Neuron (in vitro differentiated cells): ENCODE data around the gene ATP10A.

ENCODE experiments used
- H2AFZ ChIP-seq: one replicate; pipeline ENCODE4 v1.6.1; 2013; ENCODE audit warnings: low read depth, mild to moderate bottlenecking, inconsistent platforms, low read length, moderate library complexity
- H3K27me3 ChIP-seq: one replicate; pipeline ENCODE4 v1.6.1; 2013; ENCODE audit warnings: low read length; ENCODE audit not compliant: insufficient read depth
- H3K36me3 ChIP-seq: one replicate; pipeline ENCODE4 v1.6.1; 2013; ENCODE audit warnings: low read length; ENCODE audit not compliant: insufficient read depth
- H3K4me1 ChIP-seq: one replicate; pipeline ENCODE4 v1.6.1; 2013; ENCODE audit warnings: low read length; ENCODE audit not compliant: insufficient read depth
- H3K4me3 ChIP-seq: 2 replicates; pipeline ENCODE4 v1.5.1; 2013; ENCODE audit warnings: mild to moderate bottlenecking, low read length, moderate library complexity
- H3K9me3 ChIP-seq: one replicate; pipeline ENCODE4 v1.6.1; 2013; ENCODE audit warnings: low read length

The ATP10A gene

DNA sequence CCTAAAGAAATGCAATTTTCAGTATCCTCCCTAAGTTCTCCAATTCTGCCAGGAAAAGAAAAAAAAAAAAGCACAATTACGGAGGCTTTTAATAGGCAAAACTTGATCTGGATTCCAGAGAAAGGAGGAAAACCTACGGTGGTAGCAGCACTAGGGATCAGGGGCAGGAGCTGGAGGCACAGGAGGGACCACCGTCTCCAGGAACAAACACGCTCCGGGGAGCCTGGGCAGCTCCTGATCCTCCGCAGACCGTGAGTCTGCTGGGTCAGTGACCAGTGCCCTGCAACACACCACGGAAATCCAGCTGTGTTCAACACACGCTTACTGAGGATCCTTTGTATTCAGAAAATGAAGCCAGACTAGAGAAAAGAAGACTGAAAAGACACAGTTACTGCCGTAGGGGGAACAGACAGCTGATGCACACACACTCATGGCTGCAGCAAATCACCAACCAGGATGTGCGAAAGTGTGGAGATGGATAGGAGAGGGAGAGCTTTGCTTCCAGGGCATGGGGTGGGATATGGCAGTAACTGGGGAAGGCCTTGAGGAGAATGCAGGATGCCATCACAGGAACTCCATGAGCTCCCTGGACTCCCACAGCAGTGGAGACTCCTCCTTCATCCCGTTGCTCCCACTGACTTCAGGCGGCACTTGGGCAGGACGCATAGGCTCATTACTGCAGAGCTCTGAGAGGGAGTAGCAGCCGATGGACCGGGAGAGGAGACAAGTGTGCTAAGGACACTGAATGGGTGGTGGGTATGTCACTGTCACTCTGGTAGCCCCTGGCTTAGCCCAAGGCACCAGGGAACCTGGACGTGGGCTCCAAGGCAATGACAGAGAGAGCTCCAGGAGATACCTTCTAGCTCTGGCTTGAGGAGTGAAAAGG lies 167.0 kb downstream of the ATP10A start:
- no peaks in the 10 kb centered on the region for H3K27me3 ChIP-seq
- no peak overlapping the region for H2AFZ ChIP-seq
- no peaks in the 10 kb centered on the region for H3K36me3 ChIP-seq
- H3K9me3 ChIP-seq, result no peaks in the 10 kb centered on the region
- H3K4me3 ChIP-seq, result no peak overlapping the region
- peaks cover 12% of the 10 kb centered on the region for H3K4me1 ChIP-seq

DNA sequence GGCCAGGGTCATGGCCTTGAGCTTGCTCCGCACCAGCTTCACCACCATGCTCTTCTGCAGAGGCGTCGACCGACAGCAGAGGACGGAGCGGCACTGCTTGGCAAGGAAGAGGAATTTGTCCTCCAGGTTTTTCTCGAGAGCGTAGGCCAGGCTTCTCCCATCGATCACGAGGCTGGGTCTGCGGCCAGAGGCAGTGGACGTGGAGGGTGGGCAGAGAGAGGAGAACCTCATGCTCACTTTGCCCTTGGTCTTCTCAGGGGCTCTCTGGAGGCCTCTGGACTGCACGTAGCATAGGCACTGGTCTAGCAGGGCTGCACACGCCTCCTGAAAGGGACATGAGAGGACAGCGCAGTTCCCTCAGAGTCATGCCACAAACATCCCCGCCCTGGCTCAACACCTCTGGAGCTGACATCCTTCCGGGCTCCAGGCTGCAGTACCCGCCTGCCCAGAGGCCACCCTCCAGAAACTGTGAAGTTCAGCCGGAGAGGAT lies 168.3 kb downstream of the ATP10A start:
- H3K4me1 ChIP-seq, result peaks cover 12% of the 10 kb centered on the region
- no peaks in the 10 kb centered on the region for H3K36me3 ChIP-seq
- H3K9me3 ChIP-seq, result no peaks in the 10 kb centered on the region
- H3K4me3 ChIP-seq, result no peak overlapping the region
- no peak overlapping the region for H2AFZ ChIP-seq
- no peaks in the 10 kb centered on the region for H3K27me3 ChIP-seq

DNA sequence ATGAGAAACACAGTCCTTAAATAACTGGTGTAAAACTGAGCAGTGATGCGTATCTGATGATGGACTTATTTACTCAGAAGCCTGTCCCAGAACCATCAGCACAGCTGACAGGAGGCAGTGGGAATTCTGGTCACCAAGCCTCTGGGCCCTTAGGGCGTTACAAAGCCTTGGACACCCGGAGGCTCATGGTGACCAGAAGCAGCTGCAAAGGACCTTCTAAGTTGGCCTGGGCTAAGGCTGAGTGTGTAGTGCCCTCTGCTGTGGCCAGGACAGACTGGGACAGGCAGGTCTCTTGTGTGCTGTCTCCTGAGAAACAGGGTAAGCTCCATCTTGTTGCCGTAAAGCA lies 168.9 kb downstream of the ATP10A start:
- peaks cover 12% of the 10 kb centered on the region for H3K4me1 ChIP-seq
- no peaks in the 10 kb centered on the region for H3K36me3 ChIP-seq
- H3K27me3 ChIP-seq, result no peaks in the 10 kb centered on the region
- no peak overlapping the region for H2AFZ ChIP-seq
- H3K9me3 ChIP-seq, result no peaks in the 10 kb centered on the region
- no peak overlapping the region for H3K4me3 ChIP-seq

DNA sequence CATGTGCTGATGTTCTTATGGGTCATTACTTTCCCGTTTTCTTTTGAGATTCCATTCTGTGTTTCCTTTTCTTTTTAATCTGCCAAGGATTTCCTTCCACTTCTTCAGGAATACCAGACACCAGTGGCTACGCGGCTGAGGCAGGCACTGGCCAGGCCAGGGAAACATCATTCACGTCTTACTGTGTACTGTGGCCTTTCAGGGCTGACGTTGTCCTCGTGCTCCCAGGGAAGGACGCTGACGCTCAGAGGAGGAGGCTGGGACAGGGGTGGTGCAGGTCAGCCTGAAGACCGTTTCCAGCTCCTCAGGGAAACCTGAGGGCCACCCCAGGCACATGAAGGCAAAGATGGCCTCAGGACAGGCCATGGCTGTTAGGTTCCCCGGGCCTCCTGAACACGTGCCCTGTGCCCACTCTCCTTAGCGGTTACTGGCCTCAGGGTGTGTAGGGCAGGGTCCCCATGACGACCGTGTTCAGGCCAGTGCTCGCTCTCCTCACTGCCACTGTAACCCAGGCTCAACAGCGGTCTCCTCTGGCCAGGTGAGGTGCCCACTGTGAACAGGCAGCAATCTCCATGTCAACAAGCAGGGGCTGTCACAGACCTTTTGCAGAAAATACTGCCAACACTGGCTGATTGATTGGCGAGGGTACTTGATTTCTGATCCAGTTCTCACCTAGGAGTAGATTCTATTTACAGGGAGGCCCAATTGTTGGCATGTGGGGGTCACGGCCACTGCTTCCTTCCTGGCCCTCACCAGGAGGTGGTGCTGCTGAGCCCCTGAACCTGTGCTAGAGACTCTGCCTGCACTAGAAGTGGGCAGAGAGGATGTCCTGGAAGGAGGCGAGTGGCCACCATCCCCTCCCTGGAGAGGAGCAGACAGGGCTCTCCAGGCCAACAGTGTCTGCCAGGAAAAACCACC lies 169.5 kb downstream of the ATP10A start:
- no peaks in the 10 kb centered on the region for H3K27me3 ChIP-seq
- no peak overlapping the region for H3K4me3 ChIP-seq
- no peak overlapping the region for H2AFZ ChIP-seq
- H3K9me3 ChIP-seq, result no peaks in the 10 kb centered on the region
- peaks cover 12% of the 10 kb centered on the region for H3K4me1 ChIP-seq
- no peaks in the 10 kb centered on the region for H3K36me3 ChIP-seq

DNA sequence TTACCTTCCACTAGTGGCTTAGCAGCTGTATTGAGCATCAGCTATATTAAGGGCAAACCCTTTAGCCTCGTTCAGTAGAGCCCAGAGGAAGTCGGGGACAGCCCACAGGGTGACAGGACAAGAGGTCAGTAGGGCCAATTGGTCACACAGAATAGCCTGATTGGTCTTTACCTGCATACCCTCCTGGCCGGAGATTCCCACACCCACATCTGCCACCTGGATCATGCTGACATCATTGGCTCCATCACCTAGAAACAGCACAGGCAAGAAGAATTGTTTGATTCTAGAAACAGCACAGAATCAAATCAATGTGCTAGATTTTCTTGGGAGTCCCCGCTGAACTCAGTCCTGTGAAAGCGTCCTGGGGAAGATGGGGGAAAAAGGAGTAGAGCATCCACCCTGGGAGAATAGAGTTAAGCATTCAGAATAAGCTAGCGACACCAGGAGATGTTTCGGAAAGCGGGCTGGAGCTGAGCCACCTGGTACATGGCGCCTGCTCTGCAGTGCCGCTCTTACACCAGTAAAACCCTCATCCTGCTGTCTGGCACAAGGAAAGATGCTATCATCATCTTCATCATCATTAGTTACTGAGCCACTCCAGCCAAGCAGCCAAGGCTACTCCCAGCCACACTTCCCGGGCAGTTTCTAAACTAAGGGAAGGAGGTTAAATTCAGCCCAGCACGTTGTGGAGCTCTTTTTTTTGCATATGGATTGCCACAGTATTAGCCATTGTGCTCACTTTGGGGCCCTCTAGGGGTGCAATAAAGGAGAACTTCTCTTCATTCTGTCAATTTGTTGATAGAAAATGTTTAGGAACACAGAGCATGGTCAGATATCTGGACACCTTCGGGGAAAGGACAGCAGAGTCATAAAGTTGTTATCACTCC lies 171.3 kb downstream of the ATP10A start:
- Histone ChIP-seq H3K4me1 (peaks cover 12% of the 10 kb centered on the region), H3K36me3 (no peaks in the 10 kb centered on the region), H3K9me3 (no peaks in the 10 kb centered on the region), H2AFZ (no peak overlapping the region), H3K4me3 (no peak overlapping the region), H3K27me3 (no peaks in the 10 kb centered on the region)

DNA sequence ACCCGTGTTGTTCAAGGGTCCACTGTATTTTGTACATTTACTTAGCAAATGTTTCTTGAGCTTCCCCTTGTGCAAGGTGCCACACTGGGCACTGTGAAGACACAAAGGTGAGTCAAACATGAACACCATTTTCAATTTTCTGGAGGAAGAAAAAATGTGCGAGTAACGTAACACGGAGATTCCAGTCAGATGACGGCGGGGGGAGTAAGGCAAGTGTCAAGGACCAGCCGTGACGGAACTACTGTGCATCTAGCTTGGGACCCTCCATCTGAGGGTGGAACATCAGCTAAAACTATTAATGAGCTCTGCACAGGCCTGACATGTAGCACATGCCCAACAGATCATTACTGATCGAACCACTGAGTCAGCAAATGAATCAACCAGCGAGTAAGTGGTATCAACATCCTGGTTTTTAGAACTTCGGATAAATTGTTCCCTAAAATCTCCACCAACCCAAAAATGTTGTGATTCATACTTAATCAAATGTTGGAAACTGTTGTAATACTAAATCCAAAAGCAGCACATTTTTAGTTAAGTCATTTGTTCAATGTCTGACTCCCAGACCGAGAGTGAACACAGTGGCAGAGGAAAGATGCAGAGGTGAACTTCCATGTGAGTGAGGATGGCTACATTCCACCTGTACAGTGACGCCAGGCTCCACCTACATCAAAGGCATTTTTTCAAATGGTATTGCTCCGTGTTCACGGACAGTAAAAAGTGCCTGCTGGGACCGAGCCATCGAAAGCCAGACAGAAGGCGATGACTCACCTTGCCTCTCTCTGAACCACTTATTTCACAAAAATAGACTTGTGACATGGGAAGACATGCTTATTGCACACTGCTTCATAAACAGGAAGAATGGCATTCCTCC lies 172.2 kb downstream of the ATP10A start:
- no peaks in the 10 kb centered on the region for H3K9me3 ChIP-seq
- peaks cover 7% of the 10 kb centered on the region for H3K4me1 ChIP-seq
- no peaks in the 10 kb centered on the region for H3K27me3 ChIP-seq
- no peak overlapping the region for H2AFZ ChIP-seq
- no peaks in the 10 kb centered on the region for H3K36me3 ChIP-seq
- no peak overlapping the region for H3K4me3 ChIP-seq

DNA sequence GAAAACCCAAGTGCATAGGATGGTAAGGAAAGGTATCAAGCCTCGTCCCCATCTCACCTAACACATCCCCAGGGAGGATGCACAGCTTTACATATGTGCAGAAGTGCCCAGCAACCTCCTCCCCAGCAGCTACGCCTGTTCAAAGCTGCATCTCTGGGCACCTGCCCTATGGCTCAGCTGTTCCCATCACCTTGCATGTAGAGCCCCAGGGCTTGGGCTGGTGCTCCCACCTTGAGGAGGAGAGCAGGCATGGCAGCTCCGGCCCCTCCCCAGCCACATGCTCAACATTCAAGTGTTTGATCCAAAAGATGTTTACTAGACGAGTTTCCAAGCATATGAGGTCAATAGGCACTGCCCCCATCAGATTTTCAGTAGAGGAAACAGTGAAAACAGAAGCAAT lies 173.5 kb downstream of the ATP10A start:
- Histone ChIP-seq H3K9me3 (no peaks in the 10 kb centered on the region), H3K36me3 (no peaks in the 10 kb centered on the region), H3K27me3 (no peaks in the 10 kb centered on the region), H3K4me3 (no peak overlapping the region), H2AFZ (no peak overlapping the region), H3K4me1 (peaks cover 15% of the 10 kb centered on the region)

DNA sequence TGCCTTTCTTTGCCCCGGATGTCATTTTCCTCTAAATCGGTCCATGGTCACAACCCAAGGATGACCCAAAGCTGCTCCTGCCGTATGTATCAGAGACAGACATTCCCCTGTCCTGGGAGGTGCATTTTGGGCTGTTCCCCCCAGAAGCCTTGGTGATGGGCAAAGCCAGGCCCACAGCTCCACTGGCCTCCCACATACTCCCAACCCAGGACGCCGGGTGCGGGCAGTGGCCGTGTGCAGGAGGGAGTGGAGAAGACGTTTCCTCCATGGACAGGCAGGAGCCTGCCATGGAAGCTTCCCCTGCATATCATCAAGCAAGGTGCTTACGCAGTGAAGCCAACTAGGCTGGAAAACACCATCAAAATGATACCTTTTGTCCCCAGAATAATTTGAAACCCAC lies 175.0 kb downstream of the ATP10A start:
- H3K4me1 ChIP-seq, result peaks cover 20% of the 10 kb centered on the region
- no peaks in the 10 kb centered on the region for H3K36me3 ChIP-seq
- H3K9me3 ChIP-seq, result no peaks in the 10 kb centered on the region
- H2AFZ ChIP-seq, result no peak overlapping the region
- no peak overlapping the region for H3K4me3 ChIP-seq
- H3K27me3 ChIP-seq, result no peaks in the 10 kb centered on the region

DNA sequence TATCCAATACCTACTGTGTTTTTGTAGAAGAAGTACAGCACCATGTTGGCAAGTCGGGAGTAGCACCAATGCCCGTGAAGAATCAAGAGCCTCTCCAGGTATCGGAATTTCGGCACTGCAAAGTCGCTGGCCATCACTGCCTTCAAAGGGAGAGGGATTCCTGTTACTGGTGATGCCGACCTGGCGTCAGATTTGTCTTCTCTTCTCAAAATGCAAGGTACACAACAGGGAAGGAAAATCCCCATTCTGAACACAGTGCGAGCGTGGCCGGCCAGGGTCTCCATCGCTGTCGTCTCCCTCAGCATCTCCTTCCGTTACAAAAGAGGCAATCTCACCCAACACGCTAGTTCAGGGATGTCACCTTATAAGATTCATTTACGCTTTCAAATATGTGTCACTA lies 175.4 kb downstream of the ATP10A start:
- H3K9me3 ChIP-seq, result no peaks in the 10 kb centered on the region
- H3K4me1 ChIP-seq, result peaks cover 20% of the 10 kb centered on the region
- H3K36me3 ChIP-seq, result no peaks in the 10 kb centered on the region
- no peak overlapping the region for H3K4me3 ChIP-seq
- no peak overlapping the region for H2AFZ ChIP-seq
- no peaks in the 10 kb centered on the region for H3K27me3 ChIP-seq

DNA sequence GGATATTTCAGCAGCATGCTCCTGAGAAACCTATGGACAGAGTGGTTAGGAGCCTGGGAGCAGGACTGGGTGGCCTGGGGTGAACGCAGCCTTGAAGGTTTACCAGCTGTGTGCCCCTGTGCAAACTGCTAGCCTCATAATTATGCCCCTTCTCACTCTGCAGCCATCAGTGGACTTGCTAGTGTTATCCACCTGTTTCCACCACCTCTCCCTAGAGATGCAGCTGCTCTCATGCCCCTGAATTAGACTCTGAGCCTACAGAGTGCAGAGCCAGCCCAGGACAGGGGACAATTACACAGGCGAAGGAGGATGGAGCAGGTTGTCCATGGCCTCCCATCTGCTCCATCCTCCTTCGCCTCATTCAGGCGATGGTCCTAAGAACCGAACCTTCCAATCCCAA lies 175.9 kb downstream of the ATP10A start:
- peaks cover 20% of the 10 kb centered on the region for H3K4me1 ChIP-seq
- no peaks in the 10 kb centered on the region for H3K36me3 ChIP-seq
- H2AFZ ChIP-seq, result no peak overlapping the region
- no peaks in the 10 kb centered on the region for H3K27me3 ChIP-seq
- H3K4me3 ChIP-seq, result no peak overlapping the region
- no peaks in the 10 kb centered on the region for H3K9me3 ChIP-seq

DNA sequence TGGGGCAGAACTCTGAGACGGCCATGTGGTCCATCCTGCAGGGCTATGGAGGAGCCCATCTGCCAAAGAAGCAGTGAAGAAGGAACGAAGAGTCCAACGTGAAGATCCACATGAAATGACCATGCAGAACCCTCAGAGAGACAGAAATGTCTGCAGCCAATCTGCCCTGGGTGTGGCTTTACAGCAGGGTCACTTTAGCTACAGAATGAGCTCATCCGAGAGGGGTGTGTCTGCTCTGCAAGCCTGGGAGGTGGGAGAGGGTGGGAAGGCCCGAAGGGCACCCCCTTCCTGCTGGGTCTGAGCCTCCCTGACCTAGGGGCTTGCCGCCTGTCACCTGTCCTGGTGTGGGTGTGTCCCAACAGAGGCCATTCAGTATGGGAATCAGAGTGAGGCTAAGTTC lies 176.3 kb downstream of the ATP10A start:
- H2AFZ ChIP-seq, result no peak overlapping the region
- no peaks in the 10 kb centered on the region for H3K36me3 ChIP-seq

More for the DNA sequence above, 176.3 kb downstream of the ATP10A start:
- Histone ChIP-seq H3K27me3 (no peaks in the 10 kb centered on the region), H3K9me3 (no peaks in the 10 kb centered on the region), H3K4me3 (no peak overlapping the region), H3K4me1 (peaks cover 15% of the 10 kb centered on the region)
